ENCODE measurements around the gene FGF19. TPM values are rescaled to one million over a fixed set of nuclear protein-coding genes. Genes with fewer than 3 reads are reported as not detected.

Gene FGF19
- total RNA-seq, 1 donor from 2014 or later = 3.5 TPM

- Mint-ChIP-seq H3K4me3 (no peak overlapping the region), H3K27ac (no peak overlapping the region), H3K9me3 (no peaks in the 10 kb centered on the region), H3K27me3 (peaks cover 58% of the 10 kb centered on the region), H3K4me1 (ENCODE audit: unreplicated experiment) (peaks cover 4% of the 10 kb centered on the region), H3K36me3 (no peaks in the 10 kb centered on the region)
- no peak for DNase-seq (ENCODE audit: extremely low spot score, unreplicated experiment)
- TF ChIP-seq, protein P1, sequence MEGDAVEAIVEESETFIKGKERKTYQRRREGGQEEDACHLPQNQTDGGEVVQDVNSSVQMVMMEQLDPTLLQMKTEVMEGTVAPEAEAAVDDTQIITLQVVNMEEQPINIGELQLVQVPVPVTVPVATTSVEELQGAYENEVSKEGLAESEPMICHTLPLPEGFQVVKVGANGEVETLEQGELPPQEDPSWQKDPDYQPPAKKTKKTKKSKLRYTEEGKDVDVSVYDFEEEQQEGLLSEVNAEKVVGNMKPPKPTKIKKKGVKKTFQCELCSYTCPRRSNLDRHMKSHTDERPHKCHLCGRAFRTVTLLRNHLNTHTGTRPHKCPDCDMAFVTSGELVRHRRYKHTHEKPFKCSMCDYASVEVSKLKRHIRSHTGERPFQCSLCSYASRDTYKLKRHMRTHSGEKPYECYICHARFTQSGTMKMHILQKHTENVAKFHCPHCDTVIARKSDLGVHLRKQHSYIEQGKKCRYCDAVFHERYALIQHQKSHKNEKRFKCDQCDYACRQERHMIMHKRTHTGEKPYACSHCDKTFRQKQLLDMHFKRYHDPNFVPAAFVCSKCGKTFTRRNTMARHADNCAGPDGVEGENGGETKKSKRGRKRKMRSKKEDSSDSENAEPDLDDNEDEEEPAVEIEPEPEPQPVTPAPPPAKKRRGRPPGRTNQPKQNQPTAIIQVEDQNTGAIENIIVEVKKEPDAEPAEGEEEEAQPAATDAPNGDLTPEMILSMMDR (conservative IDR thresholded peaks at IDR 0.05) = peak; percentile 82
These were observed 14.3 kb upstream of the FGF19 start for GRCh38 chr11:69718147-69718546.

DNA sequence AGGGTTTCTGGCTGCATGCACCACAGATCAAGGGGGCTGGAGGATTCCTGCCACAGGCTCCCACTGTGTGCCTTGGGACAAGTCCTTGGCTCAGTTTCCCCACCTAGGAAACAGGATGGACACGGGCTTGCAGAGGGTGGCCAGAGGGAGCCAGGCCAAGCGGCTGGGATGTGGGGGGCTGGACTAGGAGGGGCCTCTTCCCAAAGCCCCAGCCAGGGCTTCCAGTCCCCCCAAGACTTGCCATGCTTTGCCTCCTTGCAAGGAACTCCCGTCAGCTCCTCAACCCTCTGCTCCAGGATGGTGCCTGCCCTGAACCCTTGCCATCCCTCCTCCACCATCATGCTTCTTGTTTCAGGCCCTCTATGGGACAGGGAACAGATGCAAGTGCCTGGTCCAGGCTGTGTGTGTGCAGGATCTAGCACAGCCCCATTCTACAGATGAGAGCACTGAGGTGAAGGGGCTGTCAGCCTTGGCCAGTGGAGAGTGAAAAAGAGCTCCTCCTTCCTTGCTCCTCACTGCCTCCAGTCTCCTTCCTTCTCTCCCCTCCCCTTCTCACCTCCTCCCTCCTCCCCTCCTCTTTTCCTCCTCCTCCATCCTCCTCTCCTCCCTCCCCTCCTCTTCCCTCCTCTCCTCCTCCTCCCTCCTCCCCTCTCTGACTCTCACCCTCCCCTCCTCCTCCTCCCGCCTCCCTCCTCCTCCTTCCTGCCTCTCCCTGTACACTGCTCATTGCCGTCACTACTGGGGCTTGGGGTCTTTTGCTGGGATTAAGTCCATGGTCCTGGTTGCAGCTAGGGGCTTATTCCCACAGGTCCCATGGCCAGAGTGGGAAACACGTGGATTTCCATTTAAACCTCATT lies 13.3 kb upstream of the FGF19 start:
- Mint-ChIP-seq H3K4me1 (ENCODE audit: unreplicated experiment) (peaks cover 4% of the 10 kb centered on the region), H3K27ac (no peak overlapping the region), H3K36me3 (no peaks in the 10 kb centered on the region), H3K4me3 (no peak overlapping the region), H3K27me3 (peaks cover 49% of the 10 kb centered on the region), H3K9me3 (no peaks in the 10 kb centered on the region)
- DNase-seq (ENCODE audit: extremely low spot score, unreplicated experiment) = no peak
- TF ChIP-seq, protein P1 (conservative IDR thresholded peaks at IDR 0.05) = no peak

- no peak overlapping the region for H3K27ac Mint-ChIP-seq
- DNase-seq (ENCODE audit: extremely low spot score, unreplicated experiment) = no peak
- H3K36me3 Mint-ChIP-seq = no peaks in the 10 kb centered on the region
- H3K4me3 Mint-ChIP-seq = no peak overlapping the region
- TF ChIP-seq, protein P1 (conservative IDR thresholded peaks at IDR 0.05) = no peak
- peaks cover 41% of the 10 kb centered on the region for H3K27me3 Mint-ChIP-seq
- no peaks in the 10 kb centered on the region for H3K9me3 Mint-ChIP-seq
- peaks cover 7% of the 10 kb centered on the region for H3K4me1 Mint-ChIP-seq (ENCODE audit: unreplicated experiment)
These were observed 12.3 kb upstream of the FGF19 start for GRCh38 chr11:69716099-69716498.

- no peaks in the 10 kb centered on the region for H3K9me3 Mint-ChIP-seq
- no peak for DNase-seq (ENCODE audit: extremely low spot score, unreplicated experiment)
- H3K4me1 Mint-ChIP-seq (ENCODE audit: unreplicated experiment) = peaks cover 7% of the 10 kb centered on the region
- no peaks in the 10 kb centered on the region for H3K36me3 Mint-ChIP-seq
- no peak overlapping the region for H3K4me3 Mint-ChIP-seq
- no peak overlapping the region for H3K27ac Mint-ChIP-seq
- TF ChIP-seq, protein P1 (conservative IDR thresholded peaks at IDR 0.05) = no peak
- peaks cover 35% of the 10 kb centered on the region for H3K27me3 Mint-ChIP-seq
These were observed 11.6 kb upstream of the FGF19 start for GRCh38 chr11:69715446-69715845.

GRCh38 chr11:69711822-69712801 lies 8.3 kb upstream of the FGF19 start:
- no peak overlapping the region for H3K4me3 Mint-ChIP-seq
- peaks cover 22% of the 10 kb centered on the region for H3K27me3 Mint-ChIP-seq
- DNase-seq (ENCODE audit: extremely low spot score, unreplicated experiment) = no peak
- no peak overlapping the region for H3K27ac Mint-ChIP-seq
- H3K4me1 Mint-ChIP-seq (ENCODE audit: unreplicated experiment) = peaks cover 13% of the 10 kb centered on the region
- H3K36me3 Mint-ChIP-seq = no peaks in the 10 kb centered on the region
- TF ChIP-seq, protein P1 (conservative IDR thresholded peaks at IDR 0.05) = no peak
- no peaks in the 10 kb centered on the region for H3K9me3 Mint-ChIP-seq
